ENCODE results near the gene CUX1.
"Not testable (repeated sequence)": the region's sequence is repeated elsewhere in the genome, so short reads cannot be mapped to it uniquely, and the experiment has no call there.

CUX1 gene

GRCh38 chr7:101926265-101926664, 108.8 kb downstream of the CUX1 start:
- no peak for TF ChIP-seq CTCF (conservative IDR thresholded peaks at IDR 0.05; ENCODE audit: low read depth, low read length)
- H3K4me3 ChIP-seq (ENCODE audit: low read depth, low read length) = no peak overlapping the region
- no peak for DNase-seq (ENCODE audit: low read depth)

GRCh38 chr7:101927389-101927788, 110.0 kb downstream of the CUX1 start:
- H3K4me3 ChIP-seq (ENCODE audit: low read depth, low read length) = peak overlapping the region; percentile 30
- no peak for DNase-seq (ENCODE audit: low read depth)
- TF ChIP-seq CTCF (conservative IDR thresholded peaks at IDR 0.05; ENCODE audit: low read depth, low read length) = no peak

- peak overlapping the region; percentile 30 for H3K4me3 ChIP-seq (ENCODE audit: low read depth, low read length)
- DNase-seq (ENCODE audit: low read depth) = peak; percentile 34
- no peak for TF ChIP-seq CTCF (conservative IDR thresholded peaks at IDR 0.05; ENCODE audit: low read depth, low read length)
Measured at GRCh38 chr7:101927802-101928201, 110.4 kb downstream of the CUX1 start.

GRCh38 chr7:101929256-101929655, 111.8 kb downstream of the CUX1 start:
- H3K4me3 ChIP-seq (ENCODE audit: low read depth, low read length) = no peak overlapping the region
- no peak for DNase-seq (ENCODE audit: low read depth)
- TF ChIP-seq CTCF (conservative IDR thresholded peaks at IDR 0.05; ENCODE audit: low read depth, low read length) = no peak

GRCh38 chr7:101929911-101930310, 112.5 kb downstream of the CUX1 start:
- H3K4me3 ChIP-seq (ENCODE audit: low read depth, low read length); DNase-seq (ENCODE audit: low read depth): not testable (repeated sequence)

- DNase-seq (ENCODE audit: low read depth) = no peak
- TF ChIP-seq CTCF (conservative IDR thresholded peaks at IDR 0.05; ENCODE audit: low read depth, low read length) = no peak
- no peak overlapping the region for H3K4me3 ChIP-seq (ENCODE audit: low read depth, low read length)
Measured at GRCh38 chr7:101932083-101932482, 114.7 kb downstream of the CUX1 start.

GRCh38 chr7:101933028-101933427, 115.6 kb downstream of the CUX1 start:
- no peak for DNase-seq (ENCODE audit: low read depth)
- H3K4me3 ChIP-seq (ENCODE audit: low read depth, low read length) = no peak overlapping the region
- no peak for TF ChIP-seq CTCF (conservative IDR thresholded peaks at IDR 0.05; ENCODE audit: low read depth, low read length)

GRCh38 chr7:101933688-101934121, 116.3 kb downstream of the CUX1 start:
- no peak for TF ChIP-seq CTCF (conservative IDR thresholded peaks at IDR 0.05; ENCODE audit: low read depth, low read length)
- peak; percentile 16 for DNase-seq (ENCODE audit: low read depth)
- H3K4me3 ChIP-seq (ENCODE audit: low read depth, low read length) = no peak overlapping the region
